Activated CD8-positive, alpha-beta T cell treated with anti-CD3 and anti-CD28 coated beads for 36 hours (primary cell): ENCODE results near the gene CFAP20. TPM values are rescaled to one million over a fixed set of nuclear protein-coding genes. Genes with fewer than 3 reads are reported as not detected.

Experiments used
- ATAC-seq: fragments of 200-7000 bp; cut with Tn5 transposase; one replicate; pipeline ENCODE4 v1.10.0; 2021; ENCODE audit warnings: mild to moderate bottlenecking, moderate library complexity
- CTCF ChIA-PET: fragments of 350-600 bp; sonication (Branson Sonifier 250); formaldehyde crosslinking; loops from one replicate; lab custom pipeline; 2021; ENCODE audit warnings: antibody characterized with exemption; lab: Charles Lee
- POLR2A ChIA-PET: fragments of 350-600 bp; sonication (Branson Sonifier 250); formaldehyde crosslinking; loops from one replicate; lab custom pipeline; 2021; ENCODE audit warnings: antibody characterized with exemption; lab: Charles Lee
- DNase-seq: peaks from one replicate; pipeline ENCODE4 v3.0.0-alpha.2; 2020
- H3K27ac Mint-ChIP-seq: one replicate; pipeline ENCODE4 v1.8.0; 2021; ENCODE audit warnings: mild to moderate bottlenecking, mixed read lengths
- H3K27me3 Mint-ChIP-seq: one replicate; pipeline ENCODE4 v1.8.0; 2021; ENCODE audit warnings: mixed read lengths
- H3K36me3 Mint-ChIP-seq: one replicate; pipeline ENCODE4 v1.8.0; 2021; ENCODE audit warnings: low read depth, mixed read lengths
- H3K4me1 Mint-ChIP-seq: one replicate; pipeline ENCODE4 v1.8.0; 2021; ENCODE audit warnings: low read depth, mixed read lengths
- H3K4me3 Mint-ChIP-seq: one replicate; pipeline ENCODE4 v1.8.0; 2021; ENCODE audit warnings: mild to moderate bottlenecking, moderate library complexity, mixed read lengths
- H3K9me3 Mint-ChIP-seq: one replicate; pipeline ENCODE4 v1.8.0; 2021; ENCODE audit warnings: mixed read lengths
- CTCF ChIP-seq: fragments of 200-600 bp; IDR thresholded peaks from one replicate; pipeline ENCODE4 v1.8.0; 2022; ENCODE audit warnings: antibody characterized with exemption, mild to moderate bottlenecking
- intact Hi-C: fragments of 100-400 bp; cut with micrococcal nuclease; formaldehyde crosslinking; loops from one replicate; pipeline ENCODE4 v1.10.0; 2022
- total RNA-seq, 2 experiments: library from RNA; stranded (reverse); gene quantifications; one replicate each; pipeline ENCODE4 v1.2.3, GENCODE V29; 2021

CFAP20 gene
- 10 to 100 TPM; 36.5 to 40.4 TPM for total RNA-seq

DNA sequence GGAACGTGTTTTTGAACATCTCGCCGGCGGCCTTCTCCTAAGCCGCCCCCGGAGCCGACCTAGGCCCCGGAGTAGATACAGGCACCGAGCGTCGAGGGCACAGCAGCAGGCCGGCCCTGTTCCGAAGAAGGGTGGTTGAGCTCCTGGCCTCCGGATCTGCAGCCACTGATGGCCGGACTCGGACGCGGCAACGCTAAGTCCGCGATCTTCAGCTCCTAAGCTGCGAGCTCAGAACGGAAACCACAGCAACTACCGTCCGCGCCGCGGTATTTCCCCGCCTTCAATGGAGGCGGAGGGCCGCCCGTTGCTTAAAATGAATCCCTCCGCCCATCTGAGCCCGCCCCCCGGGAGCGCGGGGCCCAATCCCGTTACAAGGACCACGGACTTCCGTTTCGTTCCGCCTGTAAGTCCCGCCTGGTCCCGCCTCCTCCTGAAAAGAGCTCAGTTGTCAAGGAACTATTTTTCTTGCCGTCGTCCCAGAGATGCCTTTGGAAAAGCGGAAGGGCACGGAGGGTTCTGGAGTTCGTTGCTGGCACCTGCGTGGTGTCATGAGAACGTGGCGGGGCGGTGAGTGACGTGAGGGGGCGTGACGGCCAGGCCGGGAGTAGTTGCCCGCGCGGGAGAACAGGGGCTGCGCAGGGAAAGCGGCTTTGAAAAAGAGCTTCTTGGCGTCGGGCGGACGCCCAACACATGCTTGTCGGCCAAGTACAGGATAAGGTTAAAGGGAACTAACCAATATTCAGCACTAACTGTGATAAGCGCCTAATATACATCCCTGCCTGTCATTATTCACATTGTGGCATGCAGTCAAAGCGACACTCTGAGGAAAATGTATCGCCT lies at the start of gene CFAP20:
Gene CFAP20, minus strand, starts transcription at position 285 of the 840 bp plus-strand sequence. Its CDS starts 266 bp downstream, at position 19.
- ChIA-PET CTCF (interaction anchor here (0.6 to 3.4 kb wide), 11 partner anchors 8 to 146 kb away, joined by 3 to 16 read pairs (median 5); partner anchors contain the start of genes MMP15 and USB1), POLR2A (interaction anchor here (0.6 to 2.3 kb wide), 8 partner anchors 12 to 1932 kb away, joined by 3 to 10 read pairs (median 3); partner anchors contain the start of gene USB1)
- Mint-ChIP-seq H3K27me3 (no peaks in the 10 kb centered on the region), H3K36me3 (peaks cover 9% of the 10 kb centered on the region), H3K4me1 (peaks cover 39% of the 10 kb centered on the region), H3K27ac (peak within 1 kb of the TSS; percentile 96), H3K9me3 (peaks cover 4% of the 10 kb centered on the region), H3K4me3 (peak within 1 kb of the TSS; percentile 90)
- ATAC-seq (peak; percentile 96), DNase-seq (peak; percentile 99)
- no peak for TF ChIP-seq CTCF
- intact Hi-C loops = loop anchor here (5.0 kb wide), 1 partner anchor 107 kb away; no protein-coding TSS in a partner anchor

GRCh38 chr16:58177353-58177710 lies 48.2 kb upstream of the CFAP20 start:
- ChIA-PET POLR2A (interaction anchor here (1.1 to 2.2 kb wide), 4 partner anchors 25 to 73 kb away, joined by 3 to 9 read pairs (median 6); partner anchors contain the start of gene CFAP20), CTCF (interaction anchor here (1.1 to 2.3 kb wide), 5 partner anchors 16 to 80 kb away, joined by 4 to 9 read pairs (median 5); partner anchors contain the start of gene CFAP20)
- peak overlapping the region; percentile 31 for H3K4me3 Mint-ChIP-seq
- H3K4me1 Mint-ChIP-seq = peaks cover 45% of the 10 kb centered on the region
- peaks cover 66% of the 10 kb centered on the region for H3K36me3 Mint-ChIP-seq
- peak; percentile 74 for ATAC-seq
- H3K9me3 Mint-ChIP-seq = no peaks in the 10 kb centered on the region
- peak; percentile 79 for DNase-seq
- no peak for TF ChIP-seq CTCF
- H3K27ac Mint-ChIP-seq = peak overlapping the region; percentile 83
- intact Hi-C loops = no loop called here
- no peaks in the 10 kb centered on the region for H3K27me3 Mint-ChIP-seq

DNA sequence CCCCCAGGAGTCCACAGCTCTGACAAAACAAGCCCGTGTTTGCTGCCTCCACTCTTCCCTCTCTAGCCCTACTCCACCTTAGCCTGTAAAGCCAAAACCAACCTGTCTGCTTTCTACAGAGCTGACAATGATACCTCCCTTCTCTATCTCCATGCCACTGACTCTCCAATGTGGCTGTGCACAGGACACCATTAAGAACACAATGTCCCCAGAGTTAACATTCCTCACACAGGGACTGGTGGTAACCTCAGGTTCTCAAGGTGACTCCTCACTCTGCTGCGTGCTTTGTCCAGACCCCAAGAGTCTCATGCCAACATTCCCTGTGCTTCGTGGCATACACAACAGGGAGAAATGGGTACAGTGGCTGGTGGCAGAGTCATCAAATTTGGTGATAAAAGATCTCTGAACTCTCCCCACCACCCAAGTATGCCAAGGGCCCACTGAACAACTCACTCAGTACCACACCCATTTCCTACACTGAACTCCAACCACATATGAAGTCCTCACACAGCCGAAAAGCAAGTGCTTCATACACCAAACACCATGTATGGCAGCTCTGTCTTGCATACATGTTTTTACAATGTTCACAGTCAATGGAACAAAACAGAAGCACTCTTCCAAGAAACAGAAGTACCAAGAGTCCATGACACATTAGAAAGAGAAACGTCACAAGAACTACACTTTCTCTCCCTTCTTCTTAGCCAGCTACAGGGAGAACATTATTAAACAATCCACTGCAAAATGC lies 47.6 kb upstream of the CFAP20 start:
- Mint-ChIP-seq H3K4me1 (peaks cover 42% of the 10 kb centered on the region), H3K4me3 (peak overlapping the region; percentile 31), H3K27ac (peak overlapping the region; percentile 83), H3K27me3 (no peaks in the 10 kb centered on the region), H3K36me3 (peaks cover 63% of the 10 kb centered on the region), H3K9me3 (no peaks in the 10 kb centered on the region)
- CTCF ChIA-PET = interaction anchor here (1.1 to 2.3 kb wide), 6 partner anchors 17 to 130 kb away, joined by 4 to 9 read pairs (median 5); partner anchors contain the start of gene CFAP20
- intact Hi-C loops = no loop called here
- TF ChIP-seq CTCF = no peak
- ATAC-seq = peak; percentile 87
- peak; percentile 17 for DNase-seq
- POLR2A ChIA-PET = interaction anchor here (1.1 to 2.2 kb wide), 4 partner anchors 26 to 73 kb away, joined by 3 to 9 read pairs (median 6); partner anchors contain the start of gene CFAP20

DNA sequence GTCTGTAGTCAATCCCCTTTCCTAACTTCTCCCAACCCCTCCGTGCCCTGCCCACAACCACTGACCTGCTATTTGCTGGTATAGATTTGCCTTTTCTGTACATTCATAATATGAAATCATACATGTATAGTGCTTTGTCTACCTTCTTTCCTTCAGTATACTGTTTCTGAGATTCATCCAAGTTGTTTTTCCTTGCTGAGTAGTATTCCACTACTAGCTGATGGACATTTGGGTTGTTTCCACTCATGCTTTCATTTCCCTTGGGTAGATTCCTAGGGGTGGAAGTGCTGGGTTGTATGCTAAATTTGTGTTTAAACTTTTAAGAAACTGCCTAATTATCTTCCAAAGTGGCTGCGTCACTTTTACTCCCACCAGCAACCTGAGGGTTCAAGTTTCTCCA lies 41.0 kb upstream of the CFAP20 start:
- intact Hi-C loops = no loop called here
- ChIA-PET CTCF (interaction anchor here (0.7 to 0.8 kb wide), 2 partner anchors 10 to 15 kb away, joined by 3 read pairs; no protein-coding TSS in a partner anchor), POLR2A (interaction anchor here (0.8 to 1.2 kb wide), 2 partner anchors 9 to 20 kb away, joined by 3 read pairs; no protein-coding TSS in a partner anchor)
- DNase-seq (no peak), ATAC-seq (no peak)
- no peaks in the 10 kb centered on the region for H3K9me3 Mint-ChIP-seq
- H3K27me3 Mint-ChIP-seq = no peaks in the 10 kb centered on the region
- peaks cover 53% of the 10 kb centered on the region for H3K36me3 Mint-ChIP-seq
- H3K27ac Mint-ChIP-seq = no peak overlapping the region
- H3K4me3 Mint-ChIP-seq = no peak overlapping the region
- no peak for TF ChIP-seq CTCF
- peaks cover 6% of the 10 kb centered on the region for H3K4me1 Mint-ChIP-seq
